HG02943 (cell line): ENCODE data around the gene P4HA1.

ENCODE experiments used
- ATAC-seq: cut with Tn5 transposase; IDR thresholded peaks from one replicate; pipeline ENCODE4 v1.9.1; 2021; ENCODE audit warnings: mild to moderate bottlenecking, low read depth, moderate library complexity; ENCODE audit not compliant: unreplicated experiment

The P4HA1 gene

DNA sequence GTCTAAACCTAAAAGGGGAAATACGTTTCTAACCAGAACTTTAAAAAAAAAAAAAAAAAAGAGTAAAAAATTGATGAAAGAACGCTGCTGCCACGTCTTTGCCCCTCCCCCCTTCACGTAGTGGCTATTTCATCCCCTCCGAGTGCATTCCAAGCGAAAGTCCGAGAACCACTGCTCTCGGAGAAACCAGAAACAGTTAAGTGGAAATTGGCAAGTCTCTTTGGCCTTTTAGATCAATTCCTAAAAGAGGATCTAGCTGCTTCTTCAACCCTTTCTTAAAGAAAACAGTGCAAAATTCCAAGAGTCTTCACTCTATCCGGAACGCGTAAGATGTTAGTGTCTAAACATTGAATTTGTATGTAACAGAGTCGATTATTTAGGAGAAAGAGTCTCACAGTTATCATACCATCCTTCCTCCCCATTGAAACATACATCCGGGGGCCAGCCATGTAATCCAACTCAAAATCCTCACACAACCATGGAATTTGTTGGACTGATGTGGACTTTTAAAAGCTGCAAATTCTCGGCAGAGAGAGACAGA is 1.1 kb downstream of the P4HA1 start:
- peak; percentile 2 for ATAC-seq

DNA sequence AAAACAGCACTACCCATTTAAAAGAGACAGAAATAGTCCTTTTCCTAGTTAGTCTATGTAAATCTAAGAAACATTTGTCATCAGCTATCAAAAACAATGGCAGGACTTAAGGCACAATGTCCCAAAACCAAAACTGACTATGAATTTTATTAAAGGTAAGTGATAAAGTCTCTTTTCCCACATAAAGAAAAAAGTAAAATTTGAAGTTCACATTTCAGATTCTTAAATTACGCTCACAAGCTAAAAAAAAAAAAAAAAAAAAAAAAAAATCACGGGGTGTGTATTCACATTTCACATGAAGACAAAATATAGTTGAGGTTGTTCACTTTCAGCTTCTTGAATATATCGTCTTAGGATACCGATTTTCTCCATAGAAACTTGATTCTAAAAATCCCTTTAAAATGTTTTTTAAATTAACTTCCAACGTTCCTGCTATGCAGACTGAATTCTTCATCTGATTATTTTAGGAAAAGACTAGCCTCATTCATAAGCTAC is 1.6 kb downstream of the P4HA1 start:
- no peak for ATAC-seq

DNA sequence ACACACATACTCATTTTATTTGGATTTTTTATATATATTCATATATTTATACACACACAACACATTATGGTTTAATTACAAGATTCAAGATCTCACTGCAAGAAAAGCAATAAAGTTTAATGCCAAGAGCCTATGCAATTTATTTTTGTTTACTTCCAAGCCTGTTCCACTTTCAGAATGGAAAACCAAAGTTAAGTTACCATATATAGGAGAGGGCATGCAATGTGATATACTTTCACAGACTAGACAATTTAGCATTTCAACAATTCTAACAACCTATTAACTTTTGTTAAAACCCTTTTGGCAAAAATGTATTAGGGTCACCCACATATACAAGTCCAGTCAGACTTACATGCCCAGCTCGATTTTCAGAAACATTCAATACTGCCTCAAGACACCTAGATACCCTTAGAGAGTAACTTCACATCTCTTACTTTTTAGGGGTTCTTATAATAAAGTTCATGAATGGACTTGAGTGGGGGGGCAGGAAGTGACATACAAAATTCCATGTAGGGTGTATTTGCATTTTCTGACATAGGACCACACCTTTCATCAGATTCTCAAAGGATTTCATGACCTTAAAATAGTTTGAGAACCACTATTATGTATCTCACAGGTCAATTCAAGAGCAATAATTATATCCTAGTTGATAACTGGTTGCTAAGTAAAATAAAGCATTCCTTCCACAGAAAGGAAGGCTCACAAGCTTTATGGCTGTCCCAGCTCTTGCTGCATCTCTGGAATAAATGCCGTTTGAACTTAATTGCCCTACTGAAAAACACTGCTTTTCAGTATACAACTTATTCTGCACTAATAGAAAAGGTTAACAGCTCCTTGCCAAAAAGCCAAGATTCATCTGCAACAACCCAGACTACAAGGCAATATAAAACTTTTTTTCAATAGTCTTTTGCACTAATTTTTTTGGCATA is 2.5 kb downstream of the P4HA1 start:
- no peak for ATAC-seq

DNA sequence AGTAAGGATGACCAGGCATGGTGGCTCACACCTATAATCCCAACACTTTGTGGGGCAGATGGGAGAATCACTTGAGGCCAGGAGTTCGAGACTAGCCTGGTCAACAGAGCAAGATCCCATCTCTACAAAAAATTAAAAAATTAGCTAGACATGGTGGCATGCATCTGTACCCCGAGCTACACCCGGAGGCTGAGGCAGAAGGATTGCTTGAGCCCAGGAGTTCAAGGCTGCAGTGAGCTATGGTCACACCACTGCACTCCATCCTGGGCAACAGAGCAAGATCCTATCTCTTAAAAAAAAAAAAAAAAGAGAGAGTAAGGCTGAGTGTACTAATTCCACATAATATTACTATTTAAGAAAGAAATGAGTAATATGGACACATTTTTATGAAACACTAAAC is 3.8 kb downstream of the P4HA1 start:
- no peak for ATAC-seq

DNA sequence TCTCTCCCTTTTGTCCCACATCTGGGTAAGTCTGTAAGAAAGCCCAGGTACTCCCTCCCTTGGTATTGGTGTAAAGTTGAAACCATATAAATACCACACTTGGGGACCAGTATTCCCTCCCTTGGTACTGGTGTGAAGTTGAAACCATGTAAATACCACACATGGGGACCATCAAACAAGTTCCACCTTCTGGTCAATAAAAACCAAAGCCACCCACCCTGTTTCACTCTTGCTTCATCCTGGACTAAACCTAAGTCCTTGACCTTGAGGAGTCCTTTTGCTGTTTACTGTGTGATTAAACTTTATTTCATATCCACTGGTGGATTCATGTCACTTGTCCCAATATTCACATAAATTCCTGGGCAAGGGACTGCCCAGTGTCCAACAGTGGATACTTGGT is 8.4 kb downstream of the P4HA1 start:
- ATAC-seq, result no peak

DNA sequence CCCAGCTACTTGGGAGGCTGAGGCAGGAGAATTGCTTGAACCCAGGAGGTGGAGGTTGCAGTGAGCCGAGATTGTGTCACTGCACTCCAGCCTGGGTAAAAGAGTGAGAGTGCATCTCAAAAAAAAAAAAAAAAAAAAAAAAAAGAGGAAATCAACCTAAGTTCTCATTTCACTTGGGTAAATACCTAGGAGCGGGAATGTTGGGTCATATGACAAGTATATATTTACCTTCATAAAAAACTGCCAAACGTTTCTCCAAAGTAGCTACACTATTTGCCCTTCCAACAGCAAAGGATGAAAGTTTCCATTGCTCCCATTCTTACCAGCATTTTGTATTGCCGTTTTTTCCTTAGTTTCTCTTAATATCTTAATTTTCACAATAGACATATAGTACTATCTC is 9.8 kb downstream of the P4HA1 start:
- ATAC-seq, result no peak

DNA sequence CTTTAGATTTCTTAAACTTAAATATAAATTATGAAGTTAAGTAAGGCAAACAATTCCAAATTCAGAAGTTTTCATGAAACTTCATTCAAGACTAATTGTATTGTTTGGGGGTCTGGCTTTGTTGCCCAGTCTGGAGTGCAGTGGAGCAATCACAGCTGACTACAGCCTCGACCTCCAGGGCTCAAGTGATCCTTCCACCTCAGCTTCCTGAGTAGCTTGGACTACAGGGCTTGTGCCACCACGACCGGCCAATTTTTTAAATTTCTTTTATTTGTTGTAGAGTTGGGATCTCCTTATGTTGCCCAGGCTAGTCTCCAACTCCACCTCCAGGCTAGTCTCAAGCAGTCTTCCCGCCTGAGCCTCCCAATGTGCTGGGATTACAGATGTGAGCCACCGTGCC is 12.5 kb downstream of the P4HA1 start:
- ATAC-seq, result no peak

DNA sequence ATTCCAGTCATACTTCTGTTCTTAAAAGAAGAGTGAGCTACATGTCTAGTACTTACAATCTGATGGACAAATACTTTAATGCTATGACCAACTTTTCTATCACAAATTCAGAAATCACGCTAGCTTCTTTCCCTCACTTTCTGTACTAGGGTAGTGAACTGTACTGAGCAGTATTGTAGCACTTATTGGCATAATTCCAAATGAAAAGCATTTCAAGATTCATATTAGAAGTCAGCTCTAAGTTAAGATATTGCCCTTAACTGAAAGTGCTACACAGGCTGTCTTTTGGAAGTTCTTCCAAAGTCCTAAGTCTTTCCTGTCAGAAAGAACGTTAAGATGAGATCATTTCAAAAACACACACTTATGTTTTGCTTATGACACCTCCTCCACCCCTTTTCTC is 13.4 kb downstream of the P4HA1 start:
- no peak for ATAC-seq

DNA sequence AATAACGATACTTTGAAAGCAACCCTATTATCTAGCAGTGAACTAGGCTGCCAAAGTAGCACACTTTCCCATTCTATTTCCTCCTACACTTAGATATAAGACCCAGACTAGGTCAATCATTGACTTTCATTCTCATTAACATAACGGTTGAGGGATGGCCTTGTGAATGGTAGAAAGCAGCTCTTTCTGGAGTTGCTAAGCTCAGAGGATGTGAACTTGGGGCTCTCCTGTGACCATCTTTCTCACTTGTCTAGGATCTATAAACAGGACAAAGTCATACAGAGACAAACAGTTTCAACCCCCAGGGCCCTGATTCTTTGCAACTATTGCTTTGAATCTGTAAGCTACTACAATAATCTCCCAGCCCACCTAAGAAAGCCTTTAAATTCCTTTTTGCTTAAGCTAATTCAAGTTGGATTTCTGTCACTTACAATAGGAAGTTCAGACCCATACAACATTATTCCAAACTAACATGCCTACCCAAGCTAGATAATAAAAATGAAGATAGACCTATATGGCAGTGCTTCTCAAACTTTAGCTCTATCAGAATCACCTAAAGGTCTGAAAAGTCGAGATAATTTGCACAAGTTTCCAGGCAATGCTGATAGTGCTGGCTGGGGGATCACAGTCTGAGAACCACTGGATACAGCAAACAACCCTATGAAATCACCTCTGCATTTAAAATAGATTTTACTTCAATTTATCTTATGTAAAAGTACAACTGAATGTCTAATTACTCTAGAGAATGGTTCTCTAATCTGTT is 16.7 kb downstream of the P4HA1 start:
- ATAC-seq, result no peak

DNA sequence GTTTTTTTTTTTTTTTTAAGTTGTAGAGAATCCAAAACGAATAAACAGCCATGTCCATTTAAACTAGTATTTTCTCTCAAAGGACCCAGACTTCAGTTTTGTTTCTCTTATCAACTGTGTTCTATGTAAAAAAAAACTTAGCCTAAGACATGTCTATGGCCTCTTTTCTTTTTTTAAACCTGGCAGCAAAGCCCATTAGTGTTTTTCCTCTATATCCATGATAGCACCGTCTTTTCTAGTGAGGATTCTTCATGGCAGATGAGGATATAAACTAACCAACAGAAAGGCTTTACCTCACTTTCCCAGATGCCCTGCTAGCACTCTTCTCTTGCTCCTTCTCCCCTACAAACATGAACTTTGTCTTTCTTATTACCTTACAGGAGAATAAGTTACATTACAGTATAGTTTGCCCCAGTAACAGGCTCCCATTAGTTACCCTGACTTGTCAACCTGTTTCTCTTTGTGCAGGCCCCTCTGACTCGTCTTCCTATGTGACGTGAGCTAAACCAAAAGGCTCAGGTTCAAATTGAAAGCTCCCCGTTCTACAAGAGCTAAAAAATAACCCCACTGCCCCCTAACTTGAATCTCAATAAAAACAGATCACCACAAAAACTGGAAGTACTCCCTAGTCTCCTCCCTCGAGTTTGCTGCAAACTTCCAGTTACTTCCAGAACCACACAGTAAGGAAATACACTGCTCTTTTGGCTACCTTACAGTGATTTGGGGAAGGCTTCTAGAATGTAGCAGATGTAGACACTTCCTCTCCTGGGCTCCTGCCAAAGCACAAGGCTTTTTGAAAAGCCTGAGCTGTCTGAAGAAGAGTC is 20.1 kb downstream of the P4HA1 start:
- no peak for ATAC-seq

DNA sequence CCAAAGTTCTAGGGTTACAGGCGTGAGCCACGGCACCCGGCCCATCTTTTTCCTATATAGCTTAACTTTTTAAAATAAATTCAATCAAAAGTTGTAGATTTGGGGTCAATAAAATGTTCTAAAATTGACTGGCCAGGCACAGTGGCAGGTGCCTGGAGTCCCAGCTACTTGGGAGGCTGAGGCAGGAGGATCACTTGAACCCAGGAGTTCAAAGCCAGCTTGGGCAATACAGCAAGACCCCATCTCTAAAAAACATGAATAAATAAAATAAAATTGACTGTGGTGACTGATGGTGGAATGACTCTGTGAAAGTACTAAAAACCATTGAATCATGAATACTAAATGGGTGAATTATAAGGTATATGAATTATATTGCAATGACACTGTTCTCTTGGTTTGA is 20.8 kb downstream of the P4HA1 start:
- ATAC-seq, result no peak

DNA sequence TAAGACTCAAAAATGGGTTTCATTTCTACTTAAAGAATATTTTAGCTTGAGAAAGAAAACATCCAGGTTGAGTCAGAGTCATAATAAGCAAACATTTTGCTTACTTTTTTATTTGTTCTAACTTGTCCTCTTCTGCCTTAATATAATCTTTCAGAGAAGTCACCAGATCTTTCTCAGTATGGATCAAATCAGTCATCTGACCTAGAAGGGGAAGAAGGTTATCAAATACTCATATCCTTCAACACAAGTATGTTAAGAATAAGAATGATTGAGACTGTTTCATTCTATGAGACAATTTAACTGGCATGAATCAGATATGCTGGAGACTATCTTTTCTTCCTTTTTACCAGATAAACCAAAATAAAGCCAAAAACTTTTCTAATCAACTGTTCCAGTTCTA is 23.0 kb downstream of the P4HA1 start:
- ATAC-seq, result no peak

DNA sequence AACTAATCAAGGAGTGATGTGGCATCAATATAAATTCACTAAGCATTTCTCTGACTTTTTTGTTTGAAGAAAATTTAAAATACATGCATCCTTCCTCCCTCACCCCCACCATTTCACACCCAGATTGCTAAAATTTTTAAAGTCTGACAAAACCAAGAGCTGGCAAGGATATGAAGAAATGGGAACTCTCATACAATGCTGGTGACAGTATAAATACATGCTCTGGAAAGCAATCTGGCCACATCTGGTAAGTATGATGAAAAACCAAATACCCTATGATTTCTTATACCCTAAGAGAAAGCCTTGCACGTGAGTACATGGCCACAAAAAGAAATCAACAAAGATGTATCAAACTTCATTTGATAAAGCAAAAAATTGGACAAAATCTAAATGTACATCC is 31.2 kb downstream of the P4HA1 start:
- ATAC-seq, result no peak

DNA sequence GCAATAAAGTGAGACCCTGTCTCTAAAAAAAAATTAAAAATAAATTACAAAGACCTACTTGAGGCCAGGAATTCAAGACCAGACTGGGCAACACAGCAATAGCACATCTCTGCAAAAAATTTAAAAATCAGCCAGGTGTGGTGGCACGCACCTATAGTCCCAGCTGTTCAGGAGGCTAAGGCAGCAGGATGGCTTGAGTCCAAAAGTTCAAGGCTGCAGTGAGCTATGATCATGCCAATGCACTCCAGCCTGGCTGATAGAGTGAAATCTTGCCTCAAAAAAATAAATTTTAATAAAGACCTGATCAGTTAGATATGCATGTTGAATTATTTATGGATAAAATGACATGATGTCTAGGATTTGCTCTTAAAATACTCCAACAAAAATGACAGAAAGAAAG is 34.9 kb downstream of the P4HA1 start:
- ATAC-seq, result no peak

DNA sequence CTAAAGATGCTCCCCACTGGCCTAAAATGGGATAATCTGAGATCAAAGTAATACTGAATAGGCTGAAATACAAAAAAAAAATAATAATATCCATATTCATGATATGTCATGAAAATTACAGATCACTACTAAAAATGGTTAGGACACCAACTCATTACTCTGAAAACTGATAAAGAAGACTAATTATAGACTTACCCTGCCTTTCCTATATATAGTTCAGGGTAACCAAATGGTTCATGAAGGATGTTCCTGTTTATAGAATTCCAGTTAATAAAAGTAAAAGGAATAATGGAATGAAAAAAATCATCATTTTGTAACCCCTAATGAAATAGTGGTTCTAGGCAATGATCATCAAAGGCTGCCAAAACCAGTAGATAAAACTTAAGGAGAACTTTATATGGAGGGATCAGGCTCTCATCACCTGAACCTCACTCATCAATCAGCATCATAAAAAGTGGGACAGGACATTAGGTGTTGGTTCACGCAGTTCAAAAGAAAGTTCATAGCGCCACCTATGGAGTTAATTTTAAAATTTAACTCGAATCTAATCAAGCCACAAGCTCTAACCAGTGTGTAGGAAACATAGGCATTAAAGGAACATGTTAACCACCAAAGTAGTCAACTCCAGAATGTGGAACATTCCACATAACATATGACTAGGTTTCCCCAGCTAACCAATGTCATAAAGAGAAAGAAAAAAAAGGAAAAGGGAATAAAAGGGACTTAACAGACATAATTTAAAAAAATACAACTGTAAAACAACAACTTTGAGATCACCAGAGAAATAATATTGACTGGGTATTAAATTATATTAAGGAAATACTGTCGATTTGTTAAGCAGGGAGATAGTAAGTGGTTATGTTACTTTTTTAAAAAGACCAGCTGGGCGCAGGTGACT is 35.7 kb downstream of the P4HA1 start:
- no peak for ATAC-seq

DNA sequence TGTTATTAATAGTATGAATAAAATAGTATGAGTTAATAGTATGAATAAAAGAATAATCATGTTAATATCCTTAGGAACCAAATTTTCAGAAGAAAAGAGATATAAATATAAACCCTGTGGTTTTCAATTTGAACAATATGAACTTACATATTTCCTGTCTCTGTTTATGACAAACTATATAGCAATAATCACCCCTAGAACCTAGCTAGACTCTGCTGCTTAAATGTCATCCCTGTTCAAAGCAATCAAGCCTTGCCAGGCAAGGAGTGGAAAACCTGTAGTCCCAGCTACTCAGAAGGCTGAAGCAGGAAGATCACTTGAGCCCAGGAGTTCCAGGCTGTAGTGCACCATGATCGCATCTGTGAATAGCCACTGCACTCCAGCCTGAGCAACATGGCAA is 36.5 kb downstream of the P4HA1 start:
- ATAC-seq, result no peak

DNA sequence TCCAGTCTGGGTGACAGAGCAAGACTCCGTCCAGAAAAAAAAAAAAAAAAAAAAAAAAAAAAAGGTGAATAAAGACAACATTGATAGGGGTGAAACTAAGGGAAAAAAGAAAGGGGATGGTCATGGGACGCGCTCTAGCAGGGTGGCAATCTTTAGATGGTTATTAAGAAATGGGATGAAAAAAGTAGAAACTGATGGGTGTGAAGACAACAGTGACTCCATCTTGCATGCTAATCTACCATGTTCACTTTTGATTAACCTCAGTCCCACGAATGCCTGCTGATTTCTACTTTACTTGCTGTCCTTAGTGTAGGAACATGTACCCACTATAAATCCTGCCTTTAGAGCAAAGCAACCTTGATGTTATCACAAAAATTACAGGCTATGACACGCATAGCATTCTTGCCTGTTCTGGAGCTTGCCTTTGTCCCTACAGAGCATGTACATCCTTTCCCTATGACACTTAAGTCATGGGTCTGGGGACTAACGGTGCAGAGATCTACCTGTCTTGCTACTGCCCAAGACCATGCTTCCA is 38.5 kb downstream of the P4HA1 start:
- ATAC-seq, result no peak

DNA sequence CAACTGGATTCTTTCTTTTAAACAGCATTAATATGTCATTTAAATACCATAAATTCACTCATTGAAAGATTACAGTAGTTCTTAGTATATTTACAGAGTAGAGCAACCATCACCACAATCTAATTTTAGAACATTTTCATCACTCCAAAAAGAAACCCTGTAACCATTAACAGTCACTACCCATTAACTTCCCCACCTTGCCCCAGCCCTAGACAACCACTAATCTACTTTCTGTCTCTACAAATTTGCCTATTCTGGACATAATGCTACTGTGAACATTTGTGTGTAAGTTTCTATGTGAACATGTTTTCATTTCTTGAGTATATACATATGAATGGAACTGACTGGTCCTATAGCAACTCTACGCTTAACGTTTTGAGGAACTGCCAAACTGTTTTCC is 42.4 kb downstream of the P4HA1 start:
- peak; percentile 94 for ATAC-seq

DNA sequence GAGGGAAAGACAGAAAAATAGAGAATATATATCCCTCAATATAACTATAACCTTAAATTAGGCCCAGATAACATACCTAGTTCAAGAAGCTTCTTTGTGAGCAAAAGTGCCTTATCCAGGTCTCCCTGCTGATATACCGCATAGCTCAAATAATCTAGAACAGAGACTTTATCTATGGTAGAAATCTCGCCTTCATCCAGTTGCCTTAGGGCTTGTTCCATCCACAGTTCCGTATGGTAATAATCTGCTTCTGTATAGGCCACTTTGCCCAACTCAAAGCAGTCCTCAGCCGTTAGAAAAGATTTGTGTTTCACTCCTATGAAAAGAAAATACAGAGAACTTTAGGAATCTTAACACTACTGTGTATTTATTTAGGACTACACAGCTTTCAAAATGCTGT is 43.4 kb downstream of the P4HA1 start:
- ATAC-seq, result no peak
